ENCODE measurements around the gene TNNT1.
"Not testable (repeated sequence)": the region's sequence is repeated elsewhere in the genome, so short reads cannot be mapped to it uniquely, and the experiment has no call there.

TNNT1 gene

DNA sequence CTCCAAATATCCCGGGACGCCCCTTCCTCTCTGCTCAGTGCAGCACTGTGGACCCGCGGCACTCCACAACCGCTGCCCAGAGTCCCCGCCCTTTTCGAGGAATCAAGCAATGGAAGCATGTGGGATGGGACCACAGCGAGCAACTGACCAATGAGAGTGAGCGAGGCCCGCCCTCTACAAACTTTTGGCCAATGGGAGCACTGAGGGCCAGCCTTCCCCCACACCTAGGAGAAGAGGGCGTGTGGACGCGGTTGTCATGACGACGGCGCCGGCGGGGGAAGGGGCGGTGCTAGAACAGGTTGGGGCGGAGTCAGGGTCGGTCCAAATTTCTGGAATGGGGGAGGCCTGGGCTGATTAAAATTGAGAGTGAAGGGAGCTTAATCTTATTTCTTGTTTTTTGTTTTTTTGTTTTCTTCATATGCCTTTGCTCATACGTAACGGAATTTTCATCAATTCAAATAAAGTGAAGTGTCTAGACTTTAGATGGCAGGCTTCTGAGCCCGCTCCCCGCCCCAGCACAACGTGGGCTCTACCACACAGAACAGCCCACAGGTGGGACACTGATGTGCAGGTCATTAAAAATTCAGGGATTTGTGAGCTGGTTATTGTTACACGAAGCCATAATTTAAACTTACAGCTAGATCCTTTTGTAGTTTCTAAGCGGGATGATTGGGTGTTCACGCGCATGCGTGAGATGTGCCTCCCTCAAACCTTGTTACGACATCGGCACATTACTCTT, 17.7 kb upstream of the TNNT1 start, which contains the start of gene DNAAF3:
DNAAF3 (minus strand) TSS at position 84 of the 739 bp plus-strand sequence. CDS start 200 bp downstream, outside the sequence.
- DNase-seq = peak; percentile 71

DNA sequence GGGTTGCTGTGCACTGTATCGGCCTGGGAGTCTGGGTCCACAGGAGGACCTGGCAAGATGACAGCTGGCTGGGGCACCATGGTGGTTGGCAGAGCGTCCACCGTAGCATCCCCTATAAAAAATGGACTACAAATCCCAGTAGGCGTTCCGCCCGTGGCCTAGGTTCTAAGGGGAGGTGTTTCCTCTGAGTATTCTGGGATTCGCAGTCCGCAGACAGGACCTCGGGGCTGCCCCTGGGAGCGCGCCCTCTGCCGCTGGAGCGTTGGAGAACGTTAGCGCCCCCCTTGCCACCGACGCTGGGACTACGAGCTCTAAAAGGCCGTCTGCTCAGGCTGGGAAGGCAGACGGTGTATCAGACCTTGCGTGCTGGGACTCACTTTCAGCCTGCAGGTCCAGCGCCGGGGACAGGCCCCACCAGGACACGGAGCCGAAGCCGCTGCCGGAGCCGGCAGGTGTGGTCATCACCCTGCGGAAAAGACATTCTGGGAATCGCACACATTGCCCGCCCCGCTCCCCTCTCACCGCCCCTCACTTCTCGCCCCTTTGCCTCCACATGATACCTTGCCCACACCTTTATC, 17.0 kb upstream of the TNNT1 start:
- DNase-seq = peak; percentile 46

DNA sequence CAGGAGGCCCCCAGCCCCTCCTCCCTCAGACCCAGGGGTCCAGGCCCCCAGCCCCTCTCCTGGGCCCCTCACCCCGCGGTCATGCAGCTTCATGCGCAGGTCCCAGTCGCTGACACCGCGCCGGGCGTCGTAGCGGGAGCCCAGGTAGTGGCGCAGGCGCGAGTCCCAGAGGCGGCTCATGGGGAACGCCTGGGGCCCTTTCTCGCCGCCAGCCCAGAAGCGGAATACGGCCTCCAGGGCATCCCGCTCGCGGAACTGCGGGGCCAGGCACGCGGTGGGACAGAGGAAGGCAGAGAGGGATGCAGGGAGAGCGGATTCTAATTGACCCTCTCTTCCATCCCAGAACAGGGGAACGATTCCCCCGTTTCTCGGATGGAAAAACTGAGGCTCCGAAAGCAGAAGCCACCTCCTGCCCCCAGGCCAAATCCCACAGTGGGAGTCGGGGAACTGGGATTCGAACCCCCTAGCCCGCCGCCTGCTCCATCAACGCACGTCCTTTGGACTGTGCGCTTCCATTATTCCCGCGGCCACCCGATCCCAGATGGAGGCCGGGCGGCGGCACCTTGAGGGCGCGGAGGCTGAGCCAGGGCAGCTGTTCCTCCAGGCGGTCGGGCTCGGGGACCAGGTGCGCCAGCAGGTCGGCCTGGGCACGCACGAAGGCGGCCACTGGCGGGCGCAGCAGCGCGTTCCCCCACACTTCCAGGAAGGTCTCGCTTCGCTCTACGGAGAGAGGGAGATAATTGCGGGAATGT, 12.7 kb upstream of the TNNT1 start:
- no peak for DNase-seq

DNA sequence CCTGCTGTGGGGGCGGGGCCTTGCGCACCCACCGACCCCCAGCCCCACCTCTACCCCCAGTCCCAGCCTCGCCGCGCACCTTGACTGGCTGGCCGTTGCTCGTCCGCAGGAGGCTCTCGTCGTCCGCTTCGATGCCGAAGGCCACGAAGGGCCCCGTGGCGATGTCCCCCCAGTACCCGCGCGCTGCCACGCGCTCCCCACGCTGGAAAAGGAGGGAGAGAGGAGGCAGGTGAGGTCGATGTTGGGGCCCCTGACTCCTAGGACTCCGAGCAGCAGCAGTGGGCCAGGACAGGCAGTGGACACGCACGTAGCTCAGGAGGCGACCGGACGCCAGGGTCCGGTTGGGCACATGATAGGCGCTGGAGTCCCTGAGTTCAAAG, 12.0 kb upstream of the TNNT1 start:
- DNase-seq = no peak

DNA sequence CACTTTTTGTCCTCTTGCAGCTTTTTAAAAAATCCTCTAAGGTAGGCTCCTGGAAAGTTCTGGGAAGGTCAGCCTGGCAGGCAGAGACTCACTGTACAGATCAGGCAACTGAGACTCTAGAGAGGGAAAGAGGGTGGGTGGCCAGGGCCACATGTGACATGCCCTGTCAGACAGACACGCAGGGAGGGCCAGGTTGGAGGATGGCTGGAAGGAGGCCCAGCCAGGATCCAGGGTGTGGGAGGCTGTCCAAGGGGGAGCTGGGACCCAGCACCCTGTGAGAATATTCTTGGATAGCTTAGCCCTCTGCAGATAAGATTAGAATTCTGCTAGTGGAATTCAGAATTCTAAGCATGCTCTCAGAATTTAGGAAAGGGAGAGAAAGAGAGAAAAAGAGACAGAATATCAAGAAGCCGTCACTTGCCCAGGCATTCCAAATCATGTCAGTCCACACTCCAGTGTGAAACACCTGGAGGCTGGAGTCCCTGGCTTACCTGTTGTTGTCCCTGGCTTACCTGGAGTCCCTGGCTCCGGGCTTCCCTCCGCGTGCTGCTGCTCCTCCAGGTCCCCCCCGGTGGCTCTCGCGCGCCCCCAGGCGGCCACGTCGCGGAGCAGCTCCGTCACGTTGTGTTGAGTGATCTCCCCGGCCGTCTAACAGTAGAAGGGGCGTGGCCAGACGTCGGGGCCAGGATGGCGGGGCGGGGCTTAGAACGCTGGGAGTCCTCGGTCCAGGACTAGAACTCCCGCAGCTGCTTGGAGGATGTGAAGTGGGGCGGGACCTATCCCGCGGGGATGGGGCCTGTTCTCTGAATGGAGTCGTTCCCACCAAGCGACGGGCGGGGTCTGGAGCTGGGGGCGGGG, 11.4 kb upstream of the TNNT1 start:
- DNase-seq = peak; percentile 84

DNA sequence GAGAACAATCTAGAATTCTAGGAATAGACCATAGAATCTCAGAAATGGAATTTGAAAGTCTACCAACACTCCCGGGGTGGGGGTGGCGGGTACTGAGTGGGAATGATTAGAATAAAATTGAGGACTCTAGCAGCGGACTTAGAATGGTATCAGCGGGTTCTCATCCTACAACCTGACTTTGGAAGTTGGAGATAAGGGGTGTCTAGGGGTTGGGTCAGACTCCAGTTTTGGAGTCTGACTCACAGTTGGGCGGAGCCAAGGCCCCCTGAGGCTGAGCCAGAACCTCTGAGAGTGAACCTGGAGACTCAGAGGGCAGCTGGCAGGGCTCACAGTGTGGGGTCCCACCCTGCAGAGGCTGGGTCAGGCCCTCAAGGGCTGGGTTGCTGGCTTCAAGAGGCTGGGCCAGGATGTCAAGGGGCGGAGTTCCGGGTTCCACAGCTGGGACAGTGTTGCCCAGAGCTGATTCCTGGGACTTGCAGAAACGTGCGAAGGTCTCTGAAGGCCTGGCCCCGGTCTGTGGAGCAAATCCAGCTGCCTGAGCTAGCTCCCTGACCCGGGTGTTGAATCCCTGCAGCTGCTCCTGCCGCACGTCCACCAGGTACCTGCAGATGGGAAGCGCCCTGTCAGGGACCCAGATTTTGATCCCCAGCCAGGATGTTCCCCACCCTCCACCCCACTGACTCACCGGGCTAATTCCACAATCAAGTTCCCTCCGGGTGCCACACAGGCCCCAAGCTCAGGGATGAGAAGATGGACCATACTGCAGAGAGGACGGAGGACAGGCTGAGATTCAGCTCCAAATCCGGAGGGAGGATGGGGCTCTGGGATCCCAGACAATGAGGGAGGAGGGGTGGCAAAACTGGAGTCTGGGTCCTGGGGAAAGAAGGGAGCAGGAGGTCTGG, 10.1 kb upstream of the TNNT1 start:
- no peak for DNase-seq

DNA sequence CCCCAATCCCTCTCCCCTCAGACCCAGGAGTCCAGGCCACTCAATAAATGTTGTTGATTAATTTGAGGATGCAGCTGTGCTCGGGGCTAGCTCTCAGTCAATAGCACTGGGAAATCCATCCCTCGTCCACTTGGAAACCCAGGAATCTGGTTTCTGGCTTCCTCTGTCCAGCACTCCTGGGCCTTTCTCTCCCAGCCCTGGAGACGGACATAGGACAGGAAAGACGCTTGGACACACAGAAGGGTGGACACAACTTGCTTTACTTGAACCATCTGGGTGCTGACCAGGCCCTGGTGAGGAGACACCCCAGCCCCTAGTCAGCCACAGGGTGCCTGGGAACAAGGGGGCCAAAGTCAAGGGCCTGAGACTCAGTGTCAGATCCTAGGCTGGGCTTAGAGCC, 9.4 kb upstream of the TNNT1 start:
- no peak for DNase-seq

DNA sequence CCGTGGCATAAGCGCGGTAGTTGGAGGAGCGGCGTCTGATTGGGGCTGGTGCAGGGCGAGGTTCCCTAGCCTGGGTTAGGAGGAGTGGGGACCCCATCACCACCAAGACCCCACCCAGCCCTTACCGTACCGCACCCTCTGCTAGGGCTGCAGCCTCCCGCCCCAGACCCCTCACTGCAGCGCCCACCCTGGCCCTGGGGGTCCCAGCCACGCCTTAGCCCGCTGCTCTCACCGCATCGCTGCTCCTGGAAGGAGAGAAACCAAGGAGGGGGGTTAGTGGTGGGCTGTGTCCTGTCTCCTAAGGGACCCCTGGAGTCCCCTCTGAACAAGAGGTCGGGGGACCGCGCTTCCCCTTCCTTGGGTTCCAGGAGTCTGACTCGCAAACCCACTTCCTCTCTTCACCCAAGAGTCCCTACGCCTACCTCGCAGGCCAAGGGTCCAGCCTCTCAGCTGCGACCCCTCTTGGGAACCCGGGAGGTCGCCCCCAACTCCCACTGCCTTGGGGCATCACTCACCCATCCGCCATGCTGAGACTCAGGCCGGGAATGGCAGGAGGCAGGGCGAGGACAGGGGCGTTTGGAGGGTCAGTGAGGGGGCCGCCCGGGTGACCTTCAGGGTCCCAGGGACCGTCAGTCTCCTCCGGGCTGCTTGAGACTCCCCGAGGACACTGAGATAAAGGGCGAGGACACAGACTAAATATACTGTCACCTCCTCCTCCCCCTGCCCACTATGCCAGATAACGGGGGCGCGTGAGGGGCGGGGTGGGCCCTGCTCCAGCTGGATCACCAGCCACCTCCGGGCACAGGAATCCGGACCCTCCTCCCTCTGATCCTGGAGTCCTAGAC, 8.3 kb upstream of the TNNT1 start, which contains the start of gene TNNI3:
TNNI3 (minus strand) TSS at position 669 of the 845 bp plus-strand sequence; CDS start at position 526, 143 bp downstream.
- DNase-seq = no peak

DNA sequence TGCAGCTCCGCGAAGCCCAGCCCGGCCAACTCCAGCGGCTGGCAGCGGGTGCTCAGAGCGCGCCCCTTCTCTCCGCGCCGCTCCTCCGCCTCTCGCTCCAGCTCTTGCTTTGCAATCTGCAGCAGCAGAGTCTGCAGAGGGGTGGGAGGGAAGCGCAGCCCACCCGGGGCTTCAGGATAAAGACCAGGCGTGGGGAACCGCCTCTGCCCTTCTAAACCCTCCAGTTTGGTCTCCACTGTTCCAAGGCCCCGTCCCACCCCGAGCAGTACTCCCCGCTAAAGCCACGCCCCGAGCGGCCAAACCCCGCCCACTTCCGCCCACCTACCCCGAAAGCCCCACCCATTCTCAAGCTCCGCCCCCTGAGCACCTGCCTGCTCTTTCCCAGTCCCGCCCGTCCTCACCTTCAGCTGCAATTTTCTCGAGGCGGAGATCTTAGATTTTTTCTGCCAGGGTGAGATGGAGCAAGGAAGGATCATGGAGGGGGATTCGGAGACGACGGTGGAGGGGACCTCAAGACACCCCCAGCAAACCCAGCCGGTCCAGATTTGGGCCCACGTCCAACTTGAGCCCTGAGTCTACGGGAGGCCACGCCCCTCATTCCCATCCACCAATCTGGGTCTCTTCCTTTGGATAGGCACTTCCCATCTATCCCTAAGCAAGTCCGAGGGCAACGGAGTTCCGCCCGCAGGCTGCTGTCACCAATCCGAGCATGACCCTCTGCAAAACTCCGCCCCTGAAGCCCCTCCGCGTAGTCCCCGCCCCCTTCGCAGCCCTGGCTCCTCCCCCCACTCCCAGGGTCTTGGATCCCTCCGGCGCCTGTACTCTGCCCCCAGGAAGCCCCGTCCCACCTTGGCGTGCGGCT, 7.4 kb upstream of the TNNT1 start:
- DNase-seq = peak; percentile 29

DNA sequence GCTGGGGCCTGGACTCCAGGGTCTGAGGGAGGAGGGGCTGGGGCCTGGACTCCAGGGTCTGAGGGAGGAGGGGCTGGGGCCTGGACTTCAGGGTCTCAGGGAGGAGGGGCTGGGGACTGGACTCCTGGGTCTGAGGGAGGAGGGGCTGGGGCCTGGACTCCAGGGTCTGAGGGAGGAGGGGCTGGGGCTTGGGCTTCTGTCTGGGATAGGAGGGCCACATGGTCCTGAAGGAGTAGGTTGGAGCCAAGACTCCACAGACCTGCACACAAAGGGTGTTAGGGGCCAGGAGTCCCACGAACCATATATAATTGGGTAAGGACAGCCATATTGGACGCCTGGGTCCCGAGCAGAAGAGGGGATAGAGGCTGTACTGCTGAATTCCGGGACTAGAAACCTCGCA, 6.8 kb upstream of the TNNT1 start:
- not testable (repeated sequence) for DNase-seq

DNA sequence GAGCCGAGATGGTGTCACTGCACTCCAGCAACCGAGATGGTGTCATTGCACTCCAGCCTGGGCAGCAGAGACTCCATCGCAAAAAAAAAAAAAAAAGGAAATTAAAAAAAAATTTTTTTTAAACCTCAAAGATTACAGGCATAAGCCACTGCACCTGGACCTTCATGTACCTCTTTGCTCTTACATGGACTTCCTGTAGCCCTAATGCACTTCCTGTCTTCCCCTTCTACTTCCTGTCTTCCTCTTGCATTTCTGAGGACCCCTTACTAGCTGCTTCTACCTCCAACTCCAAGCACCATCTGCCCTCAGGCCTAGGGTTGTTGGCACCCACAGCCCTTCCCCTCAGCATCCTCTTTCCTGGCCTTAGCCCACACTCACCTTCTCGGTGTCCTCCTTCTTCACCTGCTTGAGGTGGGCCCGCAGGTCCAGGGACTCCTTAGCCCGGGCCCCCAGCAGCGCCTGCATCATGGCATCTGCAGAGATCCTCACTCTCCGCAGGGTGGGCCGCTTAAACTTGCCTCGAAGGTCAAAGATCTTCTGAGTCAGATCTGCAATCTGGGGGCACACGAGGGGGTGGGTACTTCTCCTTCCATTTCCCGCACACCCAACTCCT, 4.8 kb upstream of the TNNT1 start:
- no peak for DNase-seq

DNA sequence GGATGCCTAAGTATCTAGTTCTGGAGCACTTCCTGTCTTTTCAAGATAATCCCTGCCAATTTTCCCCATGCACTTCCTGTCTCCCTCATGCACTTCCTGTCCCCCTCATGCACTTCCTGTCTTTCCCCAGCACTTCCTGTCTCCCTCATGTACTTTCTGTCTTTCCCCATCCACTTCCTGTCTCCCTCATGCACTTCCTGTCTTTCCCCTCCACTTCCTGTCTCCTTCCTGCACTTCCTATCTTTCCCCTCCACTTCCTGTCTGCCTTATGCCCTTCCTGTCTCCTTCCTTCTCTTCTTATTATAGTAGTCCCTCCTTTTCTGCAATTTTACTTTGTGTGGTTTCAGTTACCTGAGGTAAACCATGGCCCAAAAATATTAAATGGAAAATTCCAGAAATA, 3.0 kb upstream of the TNNT1 start:
- no peak for DNase-seq

DNA sequence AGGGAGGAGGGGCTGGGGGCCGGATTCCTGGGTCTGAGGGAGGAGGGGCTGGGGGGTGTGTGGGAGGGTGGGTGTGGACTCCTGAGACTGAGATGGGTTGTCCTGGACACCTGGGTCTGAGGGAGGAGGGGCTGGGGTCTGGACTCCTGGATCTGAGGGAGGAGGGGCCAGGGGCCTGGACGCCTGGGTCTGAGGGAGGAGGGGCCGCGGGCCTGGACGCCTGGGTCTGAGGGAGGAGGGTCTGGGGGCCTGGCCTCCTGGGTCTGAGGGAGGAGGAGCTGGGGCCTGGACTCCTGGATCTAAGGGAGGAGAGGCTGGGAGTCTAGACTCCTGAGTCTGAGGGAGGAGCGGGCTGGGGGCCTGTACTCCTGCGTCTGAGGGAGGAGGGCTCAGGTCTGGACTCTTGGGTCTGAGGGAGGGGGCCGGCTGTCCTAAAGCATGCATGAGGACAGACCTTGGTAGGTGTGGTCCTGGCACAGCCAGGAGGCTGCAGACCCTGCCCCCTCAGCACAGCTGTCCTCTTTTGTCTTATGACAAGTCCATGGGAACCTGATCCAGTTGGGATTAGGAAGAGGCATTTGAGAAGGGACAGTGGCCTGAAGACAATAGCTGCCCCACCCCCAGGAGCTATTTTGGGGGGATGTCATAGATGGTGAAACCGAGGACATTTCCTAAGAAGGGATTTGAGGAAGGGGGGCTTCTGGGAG, 1.3 kb downstream of the TNNT1 start:
- DNase-seq = no peak

DNA sequence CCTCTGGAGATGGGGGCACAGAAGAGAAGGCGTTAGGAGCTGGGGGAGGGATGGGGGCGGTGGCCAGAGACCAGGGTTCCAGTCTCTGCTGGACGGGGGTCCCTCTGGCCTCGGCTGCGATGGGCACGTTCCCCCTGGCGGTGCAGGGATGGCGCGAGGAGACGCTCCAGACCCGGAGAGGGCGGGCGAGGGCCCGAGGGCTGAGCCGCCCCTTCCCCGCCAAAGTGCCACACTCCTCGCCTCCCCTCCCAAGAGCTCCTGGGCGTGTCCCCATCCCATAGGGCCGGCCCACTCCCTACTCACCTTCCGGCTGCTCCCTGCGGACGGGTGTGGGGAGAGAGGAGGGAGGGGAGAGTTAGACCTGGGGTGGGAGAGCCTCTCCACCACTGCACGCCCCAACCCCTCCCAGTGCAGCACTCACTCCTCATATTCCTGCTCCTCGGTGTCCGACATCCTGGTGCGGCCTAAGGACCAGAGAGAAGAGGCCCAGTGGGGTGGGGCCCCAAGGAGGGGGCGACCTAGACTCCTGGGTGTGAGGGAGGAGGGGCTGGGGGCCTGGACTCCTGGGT, 2.2 kb downstream of the TNNT1 start:
- DNase-seq = no peak

DNA sequence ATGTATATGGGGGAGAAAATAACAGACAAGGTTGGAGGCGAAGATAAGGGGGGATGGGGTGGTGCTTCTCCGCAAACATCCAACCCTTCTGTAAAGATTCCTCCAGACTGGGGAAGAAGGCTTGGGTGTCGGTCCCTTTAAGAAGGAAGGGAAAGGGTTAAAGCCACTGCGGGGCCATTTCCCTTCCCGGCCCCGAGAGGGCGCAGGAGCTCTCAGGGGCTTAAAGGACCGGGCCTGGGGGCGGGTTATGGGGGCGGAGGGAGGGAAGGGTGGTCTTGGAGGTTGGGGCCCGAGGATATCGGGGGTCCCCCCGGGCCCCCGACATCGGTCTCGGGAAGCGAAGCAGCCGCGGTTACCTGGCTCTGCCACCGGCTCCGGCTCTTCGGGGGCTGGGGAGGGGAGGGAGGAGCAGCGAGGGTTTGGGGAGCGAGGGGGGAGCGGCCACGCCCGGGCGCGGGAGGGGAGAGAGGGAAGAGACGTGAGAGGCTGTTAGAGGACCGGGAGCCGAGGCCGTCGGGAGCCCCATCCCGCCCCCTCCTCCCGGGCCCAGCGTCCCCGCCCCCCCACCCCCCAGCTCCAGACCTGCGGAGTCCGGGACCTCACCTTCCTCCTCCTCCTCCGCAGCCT, 2.8 kb downstream of the TNNT1 start:
- DNase-seq = no peak

DNA sequence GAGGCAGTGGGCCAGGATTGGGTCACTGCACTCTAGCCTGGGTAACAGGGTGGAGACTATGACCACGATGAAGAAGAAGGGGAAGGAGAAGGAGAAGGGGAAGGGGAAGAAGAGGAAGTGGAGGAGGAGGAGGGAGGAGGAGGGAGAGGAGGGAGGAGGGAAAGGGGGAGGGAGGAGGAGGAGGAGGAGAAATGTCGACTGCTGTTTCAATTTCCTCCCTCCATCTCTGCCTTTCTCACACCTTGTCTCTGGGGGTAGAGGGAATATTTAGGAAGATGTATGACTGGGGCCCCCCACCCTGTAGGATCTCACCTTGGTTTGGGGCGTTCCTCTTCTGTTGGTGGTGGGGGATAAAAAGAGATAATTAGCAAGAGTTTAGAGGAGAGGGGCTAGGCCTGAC, 3.8 kb downstream of the TNNT1 start:
- DNase-seq = no peak

DNA sequence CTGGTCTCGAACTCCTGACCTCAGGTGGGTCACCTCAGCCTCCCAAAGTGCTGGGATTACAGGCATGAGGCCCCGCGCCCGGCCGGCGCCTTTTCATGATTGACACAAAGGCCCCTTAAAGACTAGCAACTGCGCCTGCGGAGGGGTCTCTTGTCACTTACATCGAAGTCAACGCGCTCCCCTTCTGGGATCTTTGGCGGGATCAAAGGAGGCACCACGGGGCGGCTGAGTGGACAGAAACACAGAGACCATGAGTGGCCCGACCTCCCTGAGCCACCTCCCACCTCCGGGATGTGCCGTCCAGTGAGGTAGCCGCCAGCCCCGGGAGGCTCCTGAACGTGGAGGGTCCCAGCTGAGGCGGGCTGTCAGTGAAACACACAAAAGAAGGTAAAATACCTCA, 7.3 kb downstream of the TNNT1 start:
- no peak for DNase-seq

DNA sequence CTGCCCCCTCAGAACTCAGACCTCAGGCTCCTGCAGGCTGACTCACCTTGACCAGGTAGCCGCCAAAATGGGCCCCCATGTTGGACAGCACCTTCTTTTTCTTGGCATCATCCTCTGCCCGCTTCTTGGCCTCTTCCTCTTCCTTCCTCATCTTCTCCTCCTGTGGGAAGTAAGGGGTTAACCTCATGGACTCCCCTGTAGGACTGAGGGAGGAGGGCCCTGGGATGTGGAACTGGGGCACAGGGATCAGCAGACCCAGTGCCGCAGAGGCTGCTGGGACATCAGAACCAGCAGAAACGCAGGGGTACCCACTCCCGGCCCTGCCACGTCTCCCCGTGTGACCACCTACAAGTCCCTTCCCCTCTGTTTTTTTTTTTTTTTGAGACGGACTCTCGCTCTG, 11.1 kb downstream of the TNNT1 start:
- DNase-seq = no peak

All from stimulated activated CD4-positive, alpha-beta T cell treated with anti-CD3 and anti-CD28 coated beads, Interleukin-12 subunit alpha, Interleukin-12 subunit beta, amount 100 ng/mL, for 4 hours (primary cell).